Mucosa of gallbladder (tissue), 1 donor: ENCODE measurements around the gene MANSC1. TPM values are rescaled to one million over a fixed set of nuclear protein-coding genes. Genes with fewer than 3 reads are reported as not detected.
"Not testable (repeated sequence)": the region's sequence is repeated elsewhere in the genome, so short reads cannot be mapped to it uniquely, and the experiment has no call there.

Experiments
- DNase-seq: peaks from one replicate; pipeline ENCODE4 v3.0.0-alpha.2; 2020; ENCODE audit warnings: low spot score
- total RNA-seq: library from RNA; stranded (reverse); gene quantifications from one replicate; pipeline ENCODE4 v1.2.1, GENCODE V29; 2021
- donor health status: DM: no; HTN: no; CAD: no.

The MANSC1 gene
- total RNA-seq, 1 donor from 2014 or later: 66.7 TPM

- no peak for DNase-seq
Measured at GRCh38 chr12:12365931-12366431, 15.9 kb upstream of the MANSC1 start.

- DNase-seq: no peak
Measured at GRCh38 chr12:12365446-12365802, 15.4 kb upstream of the MANSC1 start.

- DNase-seq: no peak
Measured at GRCh38 chr12:12364787-12365445, 14.9 kb upstream of the MANSC1 start.

- no peak for DNase-seq
Measured at GRCh38 chr12:12358528-12358927, 8.5 kb upstream of the MANSC1 start.

- no peak for DNase-seq
Measured at GRCh38 chr12:12357719-12358461, 7.8 kb upstream of the MANSC1 start.

- peak; percentile 97 for DNase-seq
Measured at GRCh38 chr12:12356896-12357718, 7.1 kb upstream of the MANSC1 start, which contains the start of gene BORCS5. Gene BORCS5, plus strand, starts transcription at chr12:12357078. Its CDS starts 374 bp downstream, at chr12:12357452.

- DNase-seq: no peak
Measured at GRCh38 chr12:12356467-12356895, 6.4 kb upstream of the MANSC1 start.

- no peak for DNase-seq
Measured at GRCh38 chr12:12353807-12354206, 3.8 kb upstream of the MANSC1 start.

GRCh38 chr12:12353276-12353675, 3.2 kb upstream of the MANSC1 start:
- no peak for DNase-seq

- DNase-seq: not testable (repeated sequence)
Measured at GRCh38 chr12:12351468-12352185, 1.6 kb upstream of the MANSC1 start.

- DNase-seq: no peak
Measured at GRCh38 chr12:12350868-12351463, 924 bp upstream of the MANSC1 start.

- DNase-seq: no peak
Measured at GRCh38 chr12:12338527-12339168, 11.4 kb downstream of the MANSC1 start.

GRCh38 chr12:12336511-12336910, 13.5 kb downstream of the MANSC1 start:
- no peak for DNase-seq

GRCh38 chr12:12336049-12336411, 14.0 kb downstream of the MANSC1 start:
- DNase-seq: no peak

- DNase-seq: peak; percentile 27
Measured at GRCh38 chr12:12334367-12335040, 15.5 kb downstream of the MANSC1 start.

GRCh38 chr12:12333407-12334366, 16.4 kb downstream of the MANSC1 start:
- peak; percentile 49 for DNase-seq

- DNase-seq: no peak
Measured at GRCh38 chr12:12331896-12332295, 18.1 kb downstream of the MANSC1 start.

- DNase-seq: no peak
Measured at GRCh38 chr12:12331244-12331771, 18.7 kb downstream of the MANSC1 start.

GRCh38 chr12:12327802-12328201, 22.2 kb downstream of the MANSC1 start:
- DNase-seq: peak; percentile 26
